C4-2B (cell line): ENCODE measurements around the gene KRTAP20-2.

Experiments
- ZFX ChIP-seq: fragments of 450-650 bp; IDR thresholded peaks from 2 replicates; pipeline ENCODE4 v1.6.1; 2017
- TF ChIP-seq, protein P1 (sequence below): fragments of 450-650 bp; conservative IDR thresholded peaks from 2 replicates; pipeline ENCODE4 v1.5.1; 2017; ENCODE audit warnings: mild to moderate bottlenecking

- TF ChIP-seq, protein P1, sequence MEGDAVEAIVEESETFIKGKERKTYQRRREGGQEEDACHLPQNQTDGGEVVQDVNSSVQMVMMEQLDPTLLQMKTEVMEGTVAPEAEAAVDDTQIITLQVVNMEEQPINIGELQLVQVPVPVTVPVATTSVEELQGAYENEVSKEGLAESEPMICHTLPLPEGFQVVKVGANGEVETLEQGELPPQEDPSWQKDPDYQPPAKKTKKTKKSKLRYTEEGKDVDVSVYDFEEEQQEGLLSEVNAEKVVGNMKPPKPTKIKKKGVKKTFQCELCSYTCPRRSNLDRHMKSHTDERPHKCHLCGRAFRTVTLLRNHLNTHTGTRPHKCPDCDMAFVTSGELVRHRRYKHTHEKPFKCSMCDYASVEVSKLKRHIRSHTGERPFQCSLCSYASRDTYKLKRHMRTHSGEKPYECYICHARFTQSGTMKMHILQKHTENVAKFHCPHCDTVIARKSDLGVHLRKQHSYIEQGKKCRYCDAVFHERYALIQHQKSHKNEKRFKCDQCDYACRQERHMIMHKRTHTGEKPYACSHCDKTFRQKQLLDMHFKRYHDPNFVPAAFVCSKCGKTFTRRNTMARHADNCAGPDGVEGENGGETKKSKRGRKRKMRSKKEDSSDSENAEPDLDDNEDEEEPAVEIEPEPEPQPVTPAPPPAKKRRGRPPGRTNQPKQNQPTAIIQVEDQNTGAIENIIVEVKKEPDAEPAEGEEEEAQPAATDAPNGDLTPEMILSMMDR, result no peak
- TF ChIP-seq ZFX, result no peak
These were observed 7.6 kb downstream of the KRTAP20-2 start, which contains the start of gene KRTAP20-3 for GRCh38 chr21:30642564-30642963.
